ENCODE results near the gene APOL1.
"Not testable (repeated sequence)": the region's sequence is repeated elsewhere in the genome, so short reads cannot be mapped to it uniquely, and the experiment has no call there.

APOL1 gene

DNA sequence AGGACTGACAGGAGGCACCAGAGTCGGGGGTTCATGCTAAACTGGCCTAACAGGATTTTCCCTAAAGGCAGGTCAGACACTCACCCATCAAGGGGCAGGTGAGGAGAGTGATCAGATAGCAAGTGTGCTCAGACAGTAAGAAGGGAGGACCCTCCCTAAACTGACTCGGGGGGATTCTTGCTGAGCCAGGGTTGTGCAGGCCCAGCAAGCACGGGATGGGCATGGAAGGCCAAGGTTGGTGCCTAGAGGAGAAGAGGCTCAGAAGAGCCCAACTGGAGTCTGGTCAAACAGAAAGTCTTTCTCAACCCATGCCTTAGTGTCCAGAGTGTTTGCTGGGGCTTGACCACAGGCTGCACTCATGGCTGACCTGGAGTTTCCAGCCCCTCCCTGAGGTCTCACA is 6.2 kb upstream of the APOL1 start:
- DNase-seq, result no peak

- DNase-seq, result no peak
These were observed 5.0 kb upstream of the APOL1 start for GRCh38 chr22:36247955-36248354.

GRCh38 chr22:36249160-36249559 is 3.8 kb upstream of the APOL1 start:
- no peak for DNase-seq

DNA sequence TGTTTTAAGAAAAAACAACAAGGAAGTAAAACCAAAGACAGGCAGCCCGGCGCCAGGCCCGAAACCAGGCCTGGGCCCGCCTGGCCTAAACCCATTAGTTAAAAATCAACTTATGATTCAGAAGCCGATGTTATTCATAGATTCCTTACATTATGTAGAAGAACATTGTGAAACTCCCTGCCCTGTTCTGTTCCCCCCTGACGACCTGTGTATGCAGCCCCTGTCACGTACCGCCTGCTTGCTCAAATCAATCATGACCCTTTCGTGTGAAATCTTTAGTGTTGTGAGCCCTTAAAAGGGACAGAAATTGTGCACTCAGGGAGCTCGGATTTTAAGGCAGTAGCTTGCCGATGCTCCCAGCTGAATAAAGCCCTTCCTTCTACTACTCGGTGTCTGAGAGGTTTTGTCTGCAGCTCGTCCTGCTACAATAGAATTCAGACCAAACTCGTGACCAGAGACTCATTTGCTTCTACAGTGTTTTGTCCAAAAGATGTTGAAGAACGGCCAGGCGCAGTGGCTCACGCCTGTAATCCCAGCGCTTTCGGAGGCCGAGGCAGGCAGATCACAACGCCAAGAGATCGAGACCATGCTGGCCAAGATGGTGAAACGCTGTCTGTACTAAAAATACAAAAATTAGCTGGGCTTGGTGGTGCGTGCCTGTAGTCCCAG is 2.5 kb upstream of the APOL1 start:
- not testable (repeated sequence) for DNase-seq

GRCh38 chr22:36251979-36252608 is 839 bp upstream of the APOL1 start:
- DNase-seq, result not testable (repeated sequence)

DNA sequence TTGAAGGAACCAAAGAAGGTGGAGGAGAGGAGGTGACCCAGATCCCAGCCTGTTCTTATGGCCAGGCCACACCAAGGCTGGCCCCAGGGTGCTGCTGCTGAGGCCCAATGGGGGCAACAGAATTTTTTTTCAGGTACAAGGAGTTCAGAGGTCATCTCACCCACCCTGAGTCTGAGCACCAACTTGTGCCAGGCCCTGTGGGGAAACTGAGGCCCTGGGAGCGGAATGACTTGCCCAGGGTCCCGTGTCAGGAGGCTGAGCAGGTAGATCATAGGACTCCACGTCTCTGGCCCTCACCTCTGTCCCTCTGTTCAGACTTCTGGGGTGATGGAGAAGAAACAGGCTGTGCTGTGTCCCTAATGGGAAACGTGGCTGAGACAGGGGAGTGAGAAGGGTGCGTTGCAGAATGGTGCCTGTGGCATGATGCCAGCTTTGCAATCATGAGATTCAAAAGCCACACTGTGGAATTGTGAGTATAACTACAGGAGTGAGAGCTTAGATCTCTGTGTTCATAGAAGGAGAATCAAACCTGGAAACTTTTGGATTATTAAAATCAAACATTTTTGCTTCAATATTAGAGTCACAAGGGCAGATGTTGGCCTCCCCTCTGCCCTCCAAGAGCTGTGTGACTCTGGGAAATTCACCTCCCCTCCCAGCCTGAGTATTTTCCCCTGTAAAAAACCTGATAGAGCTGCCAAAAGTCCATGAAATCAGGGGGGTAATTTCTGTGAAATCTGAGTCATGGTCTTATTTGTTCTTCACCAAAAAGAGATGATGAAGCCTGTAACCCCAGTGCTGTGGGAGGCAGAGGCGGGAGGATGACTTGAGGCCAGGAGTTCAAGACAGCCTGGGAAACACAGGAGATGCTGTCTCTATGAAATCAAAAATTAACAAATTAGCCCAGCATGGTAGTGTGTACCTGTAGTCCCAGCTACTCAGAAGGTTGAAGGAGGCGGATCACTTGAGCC is 874 bp downstream of the APOL1 start:
- no peak for DNase-seq

- not testable (repeated sequence) for DNase-seq
These were observed 2.6 kb downstream of the APOL1 start for GRCh38 chr22:36255572-36255971.

DNA sequence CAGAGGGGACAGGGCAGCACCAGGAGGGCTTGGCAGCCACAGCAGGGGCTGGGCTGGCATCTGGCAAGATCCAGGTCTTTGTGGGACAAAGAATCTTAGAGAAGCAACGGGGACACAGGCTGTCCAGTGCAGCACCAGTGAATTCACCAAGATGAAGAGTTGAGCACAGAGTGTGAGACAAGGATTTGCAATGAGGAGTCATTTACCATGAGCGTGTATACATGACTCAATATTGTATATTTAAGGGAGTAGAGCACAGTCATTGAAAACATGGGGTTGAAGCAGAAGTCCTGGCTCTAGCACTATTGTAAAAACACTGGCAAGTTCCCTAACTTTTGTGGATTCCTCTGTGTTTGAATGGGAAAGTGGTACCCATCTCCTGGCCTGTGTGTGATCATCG is 3.5 kb downstream of the APOL1 start:
- DNase-seq, result no peak

DNA sequence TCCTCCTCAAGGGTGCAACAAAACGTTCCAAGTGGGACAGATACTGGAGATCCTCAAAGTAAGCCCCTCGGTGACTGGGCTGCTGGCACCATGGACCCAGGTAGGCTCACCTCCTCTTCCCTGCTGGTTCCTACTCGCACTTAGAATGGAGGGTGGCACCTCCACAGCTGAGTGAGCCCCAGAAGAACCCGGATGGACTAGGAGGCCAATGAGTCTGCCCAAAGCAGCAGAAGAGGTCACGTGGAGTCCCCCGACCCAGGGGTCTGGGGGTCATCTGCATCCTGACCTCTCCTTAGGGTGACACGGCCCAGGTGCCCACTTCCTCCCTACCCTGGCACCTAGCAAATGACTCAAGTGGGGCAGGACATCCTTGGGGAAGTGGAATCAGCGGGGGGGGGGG is 4.4 kb downstream of the APOL1 start:
- no peak for DNase-seq

DNA sequence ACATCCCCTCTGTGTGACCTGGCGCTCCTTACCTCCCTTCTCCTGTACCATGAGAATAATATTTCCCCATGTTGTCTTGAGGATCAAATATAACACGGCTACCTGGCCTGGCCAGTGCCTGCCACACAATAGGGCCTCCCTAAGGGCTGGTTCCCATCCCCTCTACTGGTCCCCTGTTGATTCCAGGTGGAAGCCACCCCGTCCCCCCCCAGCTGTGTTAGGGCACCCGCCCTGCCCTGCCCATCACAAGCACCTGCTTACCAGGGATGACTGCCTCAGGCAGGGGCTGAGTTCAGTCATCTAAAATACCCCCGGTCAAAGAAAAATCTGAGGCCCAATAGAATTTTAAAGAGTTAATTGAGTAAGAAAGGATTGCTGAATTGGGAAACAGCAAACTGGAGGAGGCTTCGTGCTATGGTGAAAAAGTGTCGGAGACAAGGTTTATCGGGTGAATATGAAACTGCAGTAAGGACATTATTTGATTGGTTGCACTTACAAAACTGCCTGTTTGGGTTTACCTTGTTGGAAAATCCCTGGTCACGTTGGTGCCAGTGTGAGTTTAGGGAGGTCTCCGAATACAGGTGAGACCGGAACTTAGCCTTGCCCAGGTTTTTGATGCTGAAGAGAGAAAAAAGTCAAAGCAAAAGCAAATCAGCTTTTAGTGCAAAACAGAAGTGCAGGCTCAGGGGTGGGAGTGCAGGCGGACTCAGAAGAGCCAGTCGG is 5.2 kb downstream of the APOL1 start:
- no peak for DNase-seq

DNA sequence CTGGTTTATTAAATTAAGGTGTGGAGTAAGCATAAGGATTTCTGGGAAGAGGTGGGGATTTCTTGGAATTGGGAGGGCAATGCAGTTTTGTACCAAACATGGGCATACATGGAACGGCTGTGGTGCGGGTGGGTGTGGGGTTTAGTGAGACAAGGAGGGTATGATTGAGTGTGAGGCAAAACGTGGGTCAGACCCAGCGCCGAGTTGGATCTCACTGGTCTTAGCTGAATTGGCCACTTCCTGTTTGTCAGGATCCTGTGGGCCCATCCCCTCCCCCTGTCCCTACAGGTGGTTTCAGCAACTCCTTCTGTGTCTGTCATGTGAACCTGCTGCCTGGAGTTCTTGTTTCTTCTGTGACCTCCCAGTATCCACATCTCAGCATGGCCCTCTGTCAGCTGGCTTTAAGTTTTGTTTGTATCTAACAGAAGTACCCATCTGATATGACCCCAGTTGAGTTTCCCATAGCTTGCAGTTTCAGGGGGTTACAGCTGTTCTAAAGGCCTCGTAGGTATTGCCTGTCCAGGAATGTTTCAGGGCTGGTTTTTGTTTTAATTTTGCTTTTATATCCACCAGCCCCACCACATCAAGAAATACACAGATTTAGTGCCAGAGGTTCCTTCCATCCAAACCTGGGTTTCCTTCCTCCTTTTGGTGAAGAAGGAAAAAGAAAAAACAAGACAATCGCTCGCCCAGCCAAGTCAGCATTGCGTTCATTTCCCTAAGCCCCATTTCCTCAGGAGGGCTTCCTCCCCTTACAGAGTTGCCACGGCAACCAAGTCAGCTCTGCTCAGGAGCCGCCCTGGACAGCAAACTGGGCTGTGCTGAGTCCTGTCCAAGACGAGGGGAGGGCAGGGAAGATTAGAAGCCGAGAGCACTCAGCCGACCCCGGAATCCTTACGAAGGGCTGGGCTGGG is 6.0 kb downstream of the APOL1 start:
- peak; percentile 57 for DNase-seq

- DNase-seq, result no peak
These were observed 6.8 kb downstream of the APOL1 start for GRCh38 chr22:36259615-36260300.

DNA sequence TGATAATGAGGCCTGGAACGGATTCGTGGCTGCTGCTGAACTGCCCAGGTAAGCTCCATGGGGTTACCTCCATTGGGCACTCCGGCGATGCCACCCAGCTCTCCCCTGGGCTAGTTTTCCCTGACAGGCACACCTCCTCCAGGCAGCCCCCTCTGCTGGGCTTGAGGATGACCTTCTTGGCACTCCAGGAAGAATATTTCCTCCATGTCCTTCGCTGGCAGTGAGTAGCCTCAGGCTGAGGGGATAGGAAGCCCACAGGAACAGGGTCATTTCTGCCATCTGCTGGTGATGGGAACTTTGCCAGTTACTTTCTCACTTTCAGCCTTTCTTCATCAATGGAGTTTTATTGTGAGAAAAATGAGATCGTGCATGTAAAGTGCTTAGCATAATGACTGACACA is 8.7 kb downstream of the APOL1 start:
- DNase-seq, result not testable (repeated sequence)

DNA sequence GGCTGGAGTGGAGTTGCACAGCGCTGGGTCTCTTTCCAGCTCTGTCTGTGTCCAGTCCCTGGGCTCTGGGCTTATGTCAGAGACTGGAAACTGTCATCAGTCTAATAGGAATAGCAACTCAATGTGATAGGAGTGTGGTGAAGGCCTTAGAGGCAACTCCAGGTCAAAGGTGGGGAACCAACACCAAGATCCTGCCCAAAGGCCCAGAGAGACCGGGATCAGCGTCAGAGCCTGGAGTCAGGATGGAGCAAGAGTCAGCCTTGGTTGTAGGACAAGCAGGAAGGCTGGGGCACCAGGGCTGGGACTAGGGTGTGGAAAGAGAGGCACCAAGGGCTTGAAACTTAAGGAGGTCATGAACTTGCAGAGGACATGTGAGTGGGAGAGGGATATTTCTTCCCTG is 9.4 kb downstream of the APOL1 start:
- DNase-seq, result not testable (repeated sequence)

DNA sequence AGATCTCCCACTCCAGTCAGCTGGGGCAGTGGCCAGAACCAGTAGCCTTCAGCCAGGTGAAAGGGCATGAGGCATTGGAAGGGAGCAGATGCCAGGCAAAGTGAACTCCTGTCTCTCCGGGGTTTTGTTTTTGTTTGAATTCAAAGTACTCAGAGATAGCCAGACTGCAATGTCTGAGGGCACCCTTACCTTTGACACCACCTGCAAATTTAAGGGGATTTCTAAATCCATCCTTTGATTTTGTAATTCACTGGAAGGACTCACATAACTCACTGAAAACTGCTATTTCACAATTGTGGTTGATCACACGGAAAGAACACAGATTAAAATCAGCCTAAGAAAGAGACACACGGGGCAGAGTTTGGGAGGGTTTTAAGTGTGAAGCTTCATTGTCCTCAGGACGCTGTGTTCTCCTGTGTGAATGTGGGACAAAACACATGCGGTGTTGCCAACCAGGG is 10.3 kb downstream of the APOL1 start:
- not testable (repeated sequence) for DNase-seq

DNA sequence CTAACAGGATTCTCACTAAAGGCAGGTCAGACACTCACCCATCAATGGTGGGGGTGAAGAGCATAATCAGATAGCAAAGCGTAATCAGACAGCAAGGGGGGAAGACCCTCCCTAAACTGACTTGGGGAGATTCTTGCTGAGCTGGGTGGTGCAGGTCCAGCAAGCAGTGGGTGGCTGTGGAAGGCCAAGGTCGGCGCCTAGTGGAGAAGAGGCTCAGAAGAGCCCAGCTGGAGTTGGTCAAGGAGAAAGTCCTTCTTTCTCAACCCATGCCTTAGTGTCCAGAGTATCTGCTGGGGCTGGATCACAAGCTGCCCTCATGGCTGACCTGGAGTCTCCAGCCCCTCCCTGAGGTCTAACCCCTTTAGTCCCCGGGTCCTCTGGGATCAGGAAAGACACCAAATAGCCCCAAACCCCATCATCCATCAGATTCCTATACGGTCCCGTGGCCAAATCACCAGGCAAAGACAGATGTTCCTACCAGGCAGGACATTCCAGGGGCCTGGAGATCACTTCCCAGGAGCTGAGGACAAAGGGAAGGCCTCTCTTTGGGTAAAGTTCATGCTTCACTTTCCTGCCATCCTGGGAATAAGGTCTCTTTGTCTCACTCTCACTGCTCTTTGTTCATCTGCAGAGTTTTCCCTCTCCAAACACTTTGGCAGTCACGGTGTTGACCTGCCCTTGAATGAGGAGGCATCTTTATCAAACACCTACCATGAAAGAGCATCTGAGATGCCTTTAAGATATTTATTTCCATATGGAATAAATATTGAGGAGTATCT is 11.1 kb downstream of the APOL1 start:
- not testable (repeated sequence) for DNase-seq

GRCh38 chr22:36267058-36267457 is 14.1 kb downstream of the APOL1 start:
- DNase-seq, result no peak

GRCh38 chr22:36267896-36268485 is 15.1 kb downstream of the APOL1 start:
- no peak for DNase-seq

DNA sequence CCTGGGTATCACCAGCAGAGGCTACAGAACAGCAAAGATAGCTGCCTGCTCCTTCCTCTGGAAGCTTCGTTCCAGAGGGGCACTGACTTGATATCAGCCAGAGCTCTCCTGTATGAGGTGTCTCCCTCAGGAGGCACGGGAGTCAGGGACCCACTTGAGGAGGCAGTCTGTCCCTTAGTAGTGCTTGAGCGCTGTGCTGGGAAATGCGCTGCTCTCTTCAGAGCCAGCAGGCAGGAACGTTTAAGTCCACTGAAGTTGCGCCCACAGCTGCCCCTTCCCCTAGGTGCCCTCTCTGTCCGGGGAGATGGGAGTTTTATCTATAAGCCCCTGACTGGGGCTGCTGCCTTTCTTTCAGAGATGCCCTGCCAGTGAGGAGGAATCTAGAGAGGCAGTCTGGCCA is 18.3 kb downstream of the APOL1 start:
- not testable (repeated sequence) for DNase-seq

DNA sequence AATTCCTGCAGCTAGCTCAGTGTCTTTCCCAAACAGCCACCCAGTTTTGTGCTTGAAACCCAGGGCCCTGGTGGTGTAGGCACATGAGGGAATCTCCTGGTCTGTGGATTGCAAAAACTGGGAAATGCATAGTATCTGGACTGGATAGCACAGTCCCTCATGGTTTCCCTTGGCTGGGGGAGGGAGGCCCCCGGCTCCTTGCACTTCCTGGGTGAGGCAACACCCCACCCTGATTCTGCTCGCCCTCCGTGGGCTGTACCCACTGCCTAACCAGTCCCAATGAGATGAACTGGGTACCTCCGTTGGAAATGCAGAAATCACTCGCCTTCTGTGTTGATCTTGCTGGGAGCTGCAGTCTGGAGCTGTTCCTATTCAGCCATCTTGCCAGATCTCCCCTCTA is 19.0 kb downstream of the APOL1 start:
- not testable (repeated sequence) for DNase-seq

All from activated CD4-positive, alpha-beta T cell treated with anti-CD3 and anti-CD28 coated beads, Interleukin-2, amount 50 U/mL, for 16 hours (primary cell).